ENCODE results near the gene LHX8. TPM values are rescaled to one million over a fixed set of nuclear protein-coding genes. Genes with fewer than 3 reads are reported as not detected.
"Not testable (repeated sequence)": the region's sequence is repeated elsewhere in the genome, so short reads cannot be mapped to it uniquely, and the experiment has no call there.

LHX8 gene
- total RNA-seq, 1 donor from 2014 or later: not detected

DNA sequence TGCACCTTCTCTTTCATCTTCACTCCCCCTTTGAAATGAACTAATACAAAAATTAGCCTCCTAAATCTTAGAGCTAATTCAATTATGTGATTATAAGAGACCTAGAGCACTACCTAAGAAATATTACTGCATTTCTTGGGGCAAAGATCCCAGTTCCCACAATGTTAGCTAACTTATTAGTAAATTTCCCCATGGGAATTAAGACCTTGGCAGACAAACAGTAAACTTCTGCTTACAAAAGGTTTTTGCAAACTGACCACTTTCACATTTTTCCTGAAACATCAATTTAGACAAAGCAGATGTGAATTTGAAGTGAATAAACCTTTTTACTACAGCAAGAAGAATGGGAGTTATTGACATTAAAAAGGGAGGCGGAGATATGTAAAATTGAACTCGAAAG, 34.6 kb upstream of the LHX8 start:
- no peak for ATAC-seq

DNA sequence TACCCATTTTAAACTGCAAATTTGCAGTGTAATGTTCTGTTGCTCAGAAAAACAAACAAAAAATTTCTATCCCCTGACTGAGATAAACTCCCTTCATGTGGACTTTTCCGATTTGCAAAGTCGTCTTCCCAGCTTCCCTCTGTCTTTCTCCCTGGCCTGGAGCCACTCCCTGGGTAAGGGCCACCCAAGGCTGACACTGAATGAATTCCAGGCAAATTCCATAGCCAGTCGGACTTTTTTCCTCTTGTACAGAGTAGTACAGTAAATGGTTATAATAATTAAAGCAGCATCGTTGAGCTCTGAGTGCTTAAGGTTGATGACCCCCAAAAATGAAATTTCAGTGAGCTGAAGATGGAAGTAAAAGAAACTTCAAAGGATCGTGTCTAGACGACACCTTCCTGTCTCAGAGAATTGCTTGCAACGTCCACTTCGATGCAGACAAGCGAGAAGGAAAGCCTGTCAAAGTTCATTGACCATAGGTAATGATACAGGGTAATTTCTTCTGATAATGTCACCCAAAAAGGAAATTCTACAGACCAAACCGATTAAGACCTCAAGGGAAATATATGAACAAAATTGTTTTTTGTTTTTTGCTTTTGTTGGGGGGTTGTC, 33.6 kb upstream of the LHX8 start:
- intact Hi-C loops (cut with DNase I): no loop called here
- no peaks in the 10 kb centered on the region for H3K9me3 ChIP-seq
- H3K4me1 ChIP-seq: no peaks in the 10 kb centered on the region
- H3K4me3 ChIP-seq: no peak overlapping the region
- H3K27me3 ChIP-seq (ENCODE audit: low read depth): no peaks in the 10 kb centered on the region
- ATAC-seq (no peak), DNase-seq (no peak)
- no peaks in the 10 kb centered on the region for H3K36me3 ChIP-seq
- H3K27ac ChIP-seq: no peak overlapping the region
- TF ChIP-seq, protein P1, sequence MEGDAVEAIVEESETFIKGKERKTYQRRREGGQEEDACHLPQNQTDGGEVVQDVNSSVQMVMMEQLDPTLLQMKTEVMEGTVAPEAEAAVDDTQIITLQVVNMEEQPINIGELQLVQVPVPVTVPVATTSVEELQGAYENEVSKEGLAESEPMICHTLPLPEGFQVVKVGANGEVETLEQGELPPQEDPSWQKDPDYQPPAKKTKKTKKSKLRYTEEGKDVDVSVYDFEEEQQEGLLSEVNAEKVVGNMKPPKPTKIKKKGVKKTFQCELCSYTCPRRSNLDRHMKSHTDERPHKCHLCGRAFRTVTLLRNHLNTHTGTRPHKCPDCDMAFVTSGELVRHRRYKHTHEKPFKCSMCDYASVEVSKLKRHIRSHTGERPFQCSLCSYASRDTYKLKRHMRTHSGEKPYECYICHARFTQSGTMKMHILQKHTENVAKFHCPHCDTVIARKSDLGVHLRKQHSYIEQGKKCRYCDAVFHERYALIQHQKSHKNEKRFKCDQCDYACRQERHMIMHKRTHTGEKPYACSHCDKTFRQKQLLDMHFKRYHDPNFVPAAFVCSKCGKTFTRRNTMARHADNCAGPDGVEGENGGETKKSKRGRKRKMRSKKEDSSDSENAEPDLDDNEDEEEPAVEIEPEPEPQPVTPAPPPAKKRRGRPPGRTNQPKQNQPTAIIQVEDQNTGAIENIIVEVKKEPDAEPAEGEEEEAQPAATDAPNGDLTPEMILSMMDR (IDR thresholded peaks at IDR 0.05): no peak

More for the DNA sequence above, 34.6 kb upstream of the LHX8 start:
- Histone ChIP-seq H3K4me1 (no peaks in the 10 kb centered on the region), H3K27ac (no peak overlapping the region), H3K9me3 (no peaks in the 10 kb centered on the region), H3K4me3 (no peak overlapping the region), H3K36me3 (no peaks in the 10 kb centered on the region), H3K27me3 (ENCODE audit: low read depth) (no peaks in the 10 kb centered on the region)
- no peak for DNase-seq
- TF ChIP-seq, protein P1 (IDR thresholded peaks at IDR 0.05): no peak
- intact Hi-C loops (cut with DNase I): no loop called here

DNA sequence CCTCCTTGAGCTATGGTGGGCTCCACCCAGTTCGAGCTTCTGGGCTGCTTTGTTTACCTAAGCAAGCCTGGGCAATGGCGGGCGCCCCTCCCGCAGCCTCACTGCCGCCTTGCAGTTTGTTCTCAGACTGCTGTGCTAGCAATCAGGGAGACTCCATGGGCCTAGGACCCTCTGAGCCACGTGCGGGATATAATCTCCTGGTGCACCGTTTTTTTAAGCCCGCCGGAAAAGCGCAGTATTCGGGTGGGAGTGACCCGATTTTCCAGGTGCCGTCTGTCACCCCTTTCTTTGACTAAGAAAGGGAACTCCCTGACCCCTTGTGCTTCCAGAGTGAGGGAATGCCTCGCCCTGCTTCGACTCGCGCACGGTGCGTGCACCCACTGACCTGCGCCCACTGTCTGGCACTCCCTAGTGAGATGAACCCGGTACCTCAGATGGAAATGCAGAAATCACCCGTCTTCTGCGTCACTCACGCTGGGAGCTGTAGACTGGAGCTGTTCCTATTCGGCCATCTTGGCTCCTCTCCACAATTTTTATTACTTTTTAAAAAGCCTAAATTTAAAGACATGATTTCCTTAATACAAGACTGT, 21.7 kb upstream of the LHX8 start:
- not testable (repeated sequence) for DNase-seq, H3K9me3 ChIP-seq

DNA sequence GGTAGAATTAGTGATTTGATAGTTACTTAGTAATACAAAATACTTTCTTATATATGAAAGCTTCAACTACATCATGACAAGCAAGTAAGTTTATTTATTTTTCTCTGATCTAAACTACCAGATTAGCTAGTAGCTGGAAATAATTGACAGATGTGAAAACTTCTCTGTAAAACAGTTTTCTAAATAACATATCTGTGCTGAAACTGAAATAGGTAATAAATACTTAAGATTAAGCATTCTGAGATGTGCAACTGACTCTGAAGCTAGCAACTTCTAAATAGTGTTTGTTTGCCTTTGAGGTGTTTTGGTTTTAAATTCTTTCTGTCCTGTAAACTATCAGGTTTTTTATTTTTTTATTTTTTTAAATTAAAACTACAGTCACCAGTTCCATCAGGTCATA, 18.5 kb upstream of the LHX8 start:
- no peak for DNase-seq
- no peak for ATAC-seq
- Histone ChIP-seq H3K4me1 (no peaks in the 10 kb centered on the region), H3K27ac (no peak overlapping the region), H3K4me3 (no peak overlapping the region), H3K36me3 (no peaks in the 10 kb centered on the region), H3K9me3 (no peaks in the 10 kb centered on the region), H3K27me3 (ENCODE audit: low read depth) (no peaks in the 10 kb centered on the region)
- intact Hi-C loops (cut with DNase I): no loop called here
- TF ChIP-seq, protein P1 (IDR thresholded peaks at IDR 0.05): no peak

More for the DNA sequence above, 21.7 kb upstream of the LHX8 start:
- H3K27ac ChIP-seq; H3K4me1 ChIP-seq; intact Hi-C loops (cut with DNase I); ATAC-seq; H3K4me3 ChIP-seq; H3K36me3 ChIP-seq; H3K27me3 ChIP-seq (ENCODE audit: low read depth): not testable (repeated sequence)

DNA sequence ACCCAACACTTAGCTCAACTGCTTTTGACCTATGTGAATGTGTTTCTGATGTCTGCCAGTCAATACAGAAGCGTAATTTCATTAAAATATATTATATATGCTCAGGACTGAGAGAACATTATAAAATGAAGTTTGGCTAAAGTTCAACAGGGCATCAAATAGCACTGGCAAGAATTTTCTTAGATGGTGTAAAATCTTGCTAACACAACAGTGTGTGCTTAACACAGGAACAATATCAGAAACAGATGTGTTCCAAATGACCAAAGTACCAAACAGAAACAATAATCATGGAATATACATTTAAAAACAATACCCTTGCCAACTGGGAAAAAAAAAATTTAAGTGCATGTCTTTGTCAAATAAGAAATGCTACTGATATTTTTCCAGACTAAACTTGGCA, 10.4 kb upstream of the LHX8 start:
- Histone ChIP-seq H3K9me3 (no peaks in the 10 kb centered on the region), H3K27ac (no peak overlapping the region), H3K27me3 (ENCODE audit: low read depth) (peaks cover 56% of the 10 kb centered on the region), H3K4me1 (no peaks in the 10 kb centered on the region), H3K4me3 (no peak overlapping the region), H3K36me3 (no peaks in the 10 kb centered on the region)
- DNase-seq: no peak
- intact Hi-C loops (cut with DNase I): no loop called here
- TF ChIP-seq, protein P1 (IDR thresholded peaks at IDR 0.05): no peak
- no peak for ATAC-seq

DNA sequence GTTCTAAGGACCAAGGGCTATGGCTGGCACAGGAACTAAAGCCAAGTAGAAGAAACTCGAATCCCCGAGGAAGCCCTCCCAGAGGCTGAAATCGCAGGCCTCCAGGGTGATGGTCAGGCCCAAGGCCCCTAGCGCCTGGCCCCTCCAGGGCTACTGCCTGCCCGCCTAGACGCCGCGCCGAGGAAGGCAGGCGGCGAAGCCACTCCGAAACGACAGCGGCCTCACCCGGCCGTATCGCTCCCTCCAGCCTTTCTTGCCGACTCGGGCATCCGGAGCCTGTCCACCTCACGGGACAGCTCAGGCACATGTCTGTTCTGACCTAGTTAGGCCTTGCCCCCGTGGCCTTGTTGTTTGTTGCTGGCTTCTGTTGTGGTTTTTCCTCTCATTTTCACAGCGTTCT, 9.7 kb upstream of the LHX8 start:
- Histone ChIP-seq H3K9me3 (no peaks in the 10 kb centered on the region), H3K4me1 (no peaks in the 10 kb centered on the region), H3K27me3 (ENCODE audit: low read depth) (peaks cover 64% of the 10 kb centered on the region), H3K4me3 (no peak overlapping the region), H3K36me3 (no peaks in the 10 kb centered on the region), H3K27ac (no peak overlapping the region)
- intact Hi-C loops (cut with DNase I): no loop called here
- ATAC-seq: no peak
- DNase-seq: no peak
- TF ChIP-seq, protein P1 (IDR thresholded peaks at IDR 0.05): no peak
